C4-2B (cell line): ENCODE results near the gene ARHGEF4.

Experiments used
- H3K27ac ChIP-seq: fragments of 450-650 bp; 2 replicates; pipeline ENCODE4 v1.5.1; 2017
- CTCF ChIP-seq: fragments of 450-650 bp; conservative IDR thresholded peaks from 2 replicates; pipeline ENCODE4 v1.5.1; 2017; ENCODE audit warnings: mild to moderate bottlenecking
- ZFX ChIP-seq: fragments of 450-650 bp; IDR thresholded peaks from 2 replicates; pipeline ENCODE4 v1.6.1; 2017

Gene ARHGEF4

GRCh38 chr2:130928385-130928784 lies 91.7 kb downstream of the ARHGEF4 start:
- no peak for TF ChIP-seq CTCF

GRCh38 chr2:130930740-130931659 lies 94.3 kb downstream of the ARHGEF4 start:
- H3K27ac ChIP-seq = no peak overlapping the region
- no peak for TF ChIP-seq CTCF
- no peak for TF ChIP-seq ZFX

More at GRCh38 chr2:130928385-130928784, 91.7 kb downstream of the ARHGEF4 start:
- no peak overlapping the region for H3K27ac ChIP-seq

GRCh38 chr2:130933501-130933900 lies 96.8 kb downstream of the ARHGEF4 start:
- H3K27ac ChIP-seq = no peak overlapping the region
- no peak for TF ChIP-seq CTCF
- no peak for TF ChIP-seq ZFX

- TF ChIP-seq CTCF (no peak), ZFX (no peak)
- no peak overlapping the region for H3K27ac ChIP-seq
Measured at GRCh38 chr2:130936451-130936850, 99.7 kb downstream of the ARHGEF4 start.

GRCh38 chr2:130947967-130948366 lies 111.3 kb downstream of the ARHGEF4 start:
- TF ChIP-seq ZFX (no peak), CTCF (no peak)
- H3K27ac ChIP-seq = no peak overlapping the region

- H3K27ac ChIP-seq = no peak overlapping the region
- TF ChIP-seq CTCF = no peak
- TF ChIP-seq ZFX = no peak
Measured at GRCh38 chr2:130949954-130950353, 113.2 kb downstream of the ARHGEF4 start.

GRCh38 chr2:130951018-130951417 lies 114.3 kb downstream of the ARHGEF4 start:
- TF ChIP-seq CTCF = no peak
- no peak for TF ChIP-seq ZFX
- H3K27ac ChIP-seq = no peak overlapping the region
